COLO668 (cell line): ENCODE measurements around the gene RDM1.
"Not testable (repeated sequence)": the region's sequence is repeated elsewhere in the genome, so short reads cannot be mapped to it uniquely, and the experiment has no call there.

ENCODE experiments used
- DNase-seq: peaks from one replicate; lab custom pipeline; 2025; ENCODE audit not compliant: unreplicated experiment; lab: John Stamatoyannopoulos, UW

The RDM1 gene

GRCh38 chr17:35930211-35931065 is at the start of gene RDM1:
Gene RDM1 (minus strand): TSS chr17:35930773. CDS start chr17:35930727, 46 bp downstream.
- peak; percentile 62 for DNase-seq

GRCh38 chr17:35978346-35978745 is 47.8 kb upstream of the RDM1 start:
- no peak for DNase-seq

DNA sequence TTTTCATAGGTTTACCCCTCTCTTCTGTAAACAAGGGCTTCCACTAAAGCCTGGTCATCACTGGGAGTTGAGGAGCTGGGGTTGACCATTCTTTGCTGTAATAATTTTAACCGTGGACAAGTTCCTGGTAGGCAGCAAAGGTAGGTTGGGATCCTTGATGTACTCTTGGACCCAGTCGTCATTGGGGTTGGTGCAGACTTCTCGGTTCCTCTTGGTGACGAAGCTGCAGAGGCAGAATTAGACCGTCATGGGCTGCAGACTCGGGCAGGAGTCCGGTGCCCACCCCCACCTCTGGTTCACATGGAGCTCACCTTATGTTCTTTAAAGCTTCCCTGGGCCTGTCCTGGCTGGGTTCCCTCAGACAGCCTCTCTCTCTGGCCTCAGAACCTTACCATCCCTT is 46.9 kb upstream of the RDM1 start:
- no peak for DNase-seq

GRCh38 chr17:35973333-35974260 is 43.0 kb upstream of the RDM1 start:
- no peak for DNase-seq

GRCh38 chr17:35972945-35973332 is 42.4 kb upstream of the RDM1 start:
- DNase-seq, result no peak

GRCh38 chr17:35972535-35972934 is 42.0 kb upstream of the RDM1 start:
- no peak for DNase-seq

DNA sequence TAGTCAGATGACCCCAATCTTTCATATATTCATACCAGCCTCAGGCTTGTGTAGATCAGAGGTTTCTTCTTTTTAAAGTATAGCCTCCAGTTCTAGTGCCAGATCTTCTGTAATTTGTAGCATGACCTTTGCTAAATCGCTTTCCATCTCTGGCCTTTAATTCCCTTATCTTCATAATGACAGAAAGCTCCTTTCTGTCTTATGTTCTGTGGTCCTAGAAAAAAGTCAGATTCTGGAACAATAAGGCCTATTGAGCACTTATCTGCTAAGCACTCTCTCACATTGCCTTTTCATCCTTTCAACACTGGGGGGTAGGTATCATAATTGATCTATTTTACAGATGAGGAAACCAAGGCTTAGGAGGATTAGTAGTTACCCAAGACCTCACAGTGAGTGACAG is 41.5 kb upstream of the RDM1 start:
- no peak for DNase-seq

- peak; percentile 49 for DNase-seq
Measured at GRCh38 chr17:35969558-35970380, 39.2 kb upstream of the RDM1 start.

- no peak for DNase-seq
Measured at GRCh38 chr17:35968520-35969054, 38.0 kb upstream of the RDM1 start.

- DNase-seq, result no peak
Measured at GRCh38 chr17:35965272-35965671, 34.7 kb upstream of the RDM1 start.

GRCh38 chr17:35963663-35964062 is 33.1 kb upstream of the RDM1 start:
- DNase-seq, result no peak

DNA sequence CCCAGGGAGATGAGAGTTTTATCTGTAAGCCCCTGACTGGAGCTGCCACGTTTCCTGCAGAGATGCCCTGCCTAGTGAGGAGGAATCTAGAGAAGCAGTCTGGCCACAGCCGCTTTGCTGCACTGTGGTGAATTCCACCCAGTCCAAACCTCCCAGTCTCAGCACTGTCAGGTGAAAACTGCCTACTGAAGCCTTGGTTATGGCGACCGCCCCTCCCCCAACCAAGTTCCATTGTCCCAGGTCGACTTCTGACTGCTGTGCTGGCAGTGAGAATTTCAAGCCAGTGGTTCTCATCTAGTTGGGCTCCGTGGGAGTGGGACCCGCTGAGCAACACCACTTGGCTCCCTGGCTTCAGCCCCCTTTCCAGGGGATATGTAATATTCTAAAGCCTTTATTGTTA is 23.1 kb upstream of the RDM1 start:
- no peak for DNase-seq

DNA sequence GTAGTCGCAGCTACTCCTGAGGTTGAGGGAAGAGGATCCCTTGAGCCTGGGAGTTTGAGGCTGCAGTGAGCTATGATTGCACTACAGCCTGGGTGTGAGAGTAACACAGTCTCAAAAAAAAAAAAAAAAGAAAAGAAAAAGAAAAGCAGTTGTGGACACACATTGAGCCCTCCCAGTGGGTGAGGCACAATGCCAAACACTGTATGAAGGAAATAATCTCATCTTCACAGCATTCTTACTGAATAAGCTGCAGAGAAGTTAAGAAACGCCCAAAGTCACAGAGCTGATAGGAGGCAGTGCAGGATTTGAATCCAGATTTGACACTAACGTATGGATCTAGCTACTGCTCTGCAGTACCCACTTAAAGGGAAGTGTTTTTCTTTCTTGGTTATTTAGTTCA is 18.8 kb upstream of the RDM1 start:
- no peak for DNase-seq

- no peak for DNase-seq
Measured at GRCh38 chr17:35948092-35948491, 17.5 kb upstream of the RDM1 start.

DNA sequence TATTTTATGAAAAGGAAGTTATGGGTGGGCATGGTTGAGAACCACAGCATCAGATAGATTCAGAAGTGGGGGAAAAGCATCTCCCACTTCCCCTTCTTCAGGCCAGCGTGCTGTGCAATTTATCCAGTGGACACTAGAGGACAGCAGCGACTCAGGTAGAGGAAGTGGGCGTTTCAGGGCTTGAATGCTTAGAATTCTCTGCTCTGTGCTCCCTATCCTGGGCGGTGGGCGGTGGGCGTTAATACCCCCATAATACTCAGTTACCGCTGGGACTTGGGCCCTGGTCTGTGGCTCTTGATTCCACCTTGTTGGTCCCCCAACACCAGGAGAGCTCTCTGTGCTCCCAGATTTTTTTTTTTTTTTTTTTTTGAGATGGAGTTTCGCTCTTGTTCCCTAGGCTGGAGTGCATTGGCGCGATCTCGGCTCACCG is 16.6 kb upstream of the RDM1 start:
- peak; percentile 12 for DNase-seq

DNA sequence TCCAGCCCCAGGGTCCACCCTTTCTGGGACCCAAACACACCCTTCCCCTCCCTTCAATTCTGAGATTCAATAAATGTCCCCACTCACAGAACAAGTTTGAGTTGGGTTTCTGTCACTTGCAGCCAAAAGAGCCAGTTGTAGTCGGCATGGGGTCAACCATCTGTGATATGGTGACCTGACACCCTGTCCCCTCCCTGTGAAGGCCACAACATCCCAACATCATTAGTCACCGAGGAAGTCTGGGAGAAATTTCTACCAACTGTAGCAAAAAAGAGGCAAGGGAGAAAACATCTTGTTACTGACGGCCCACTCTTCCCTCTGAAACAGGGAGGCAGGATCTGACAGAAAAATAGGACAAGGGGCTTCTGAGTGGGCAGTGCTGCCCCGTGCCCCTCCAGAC is 13.6 kb upstream of the RDM1 start:
- DNase-seq, result no peak

- DNase-seq, result no peak
Measured at GRCh38 chr17:35943537-35943936, 13.0 kb upstream of the RDM1 start, which contains the start of gene LYZL6. Gene LYZL6 (minus strand): TSS chr17:35943713. CDS start chr17:35939356, 4,357 bp downstream.

DNA sequence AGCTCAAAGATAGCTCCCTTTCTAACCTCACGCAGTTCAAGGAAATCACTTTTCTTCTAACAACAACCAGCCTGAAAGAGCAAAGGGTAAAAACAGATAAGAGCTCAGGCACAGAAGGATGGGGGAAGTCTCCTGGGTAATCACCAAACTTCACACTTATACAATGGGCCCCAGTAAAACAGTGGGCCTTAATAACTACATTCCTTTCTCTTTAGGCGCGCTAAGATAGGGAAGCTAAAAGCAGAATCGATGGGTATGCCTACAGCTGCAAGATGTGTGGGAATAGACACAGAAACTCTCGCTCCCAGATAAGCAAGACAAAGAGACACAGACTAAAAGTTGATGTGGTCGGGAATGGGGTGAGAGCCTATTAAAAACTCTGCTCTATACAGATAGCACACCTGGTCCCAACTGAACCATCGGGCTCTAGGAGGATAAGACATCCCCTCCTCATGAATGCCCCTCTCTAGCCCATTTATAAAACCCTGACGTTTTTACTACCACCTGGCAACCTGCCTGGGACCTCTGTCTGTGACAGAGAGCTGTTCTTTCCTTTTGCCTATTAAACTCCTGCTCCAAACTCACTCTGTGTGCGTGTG is 12.1 kb upstream of the RDM1 start:
- no peak for DNase-seq

DNA sequence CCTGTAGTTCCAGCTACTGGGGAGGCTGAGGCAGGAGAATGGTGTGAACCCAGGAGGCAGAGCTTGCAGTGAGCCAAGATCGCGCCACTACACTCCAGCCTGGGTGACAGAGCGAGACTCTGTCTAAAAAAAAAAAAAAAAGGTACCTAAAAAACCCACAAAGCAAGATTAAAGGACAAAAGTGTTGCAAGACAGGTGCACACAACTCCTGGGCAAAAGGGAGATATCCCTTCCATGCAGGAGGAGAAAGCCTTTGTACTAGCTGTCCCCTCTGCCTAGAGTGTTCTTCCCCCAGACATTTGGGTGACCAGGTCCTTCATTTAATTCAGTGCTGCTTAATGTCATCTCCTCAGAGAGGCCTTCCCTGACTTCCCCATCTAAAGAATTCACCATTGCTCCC is 7.9 kb upstream of the RDM1 start:
- DNase-seq, result not testable (repeated sequence)

GRCh38 chr17:35936063-35936462 is 5.5 kb upstream of the RDM1 start:
- no peak for DNase-seq
